H1 (cell line): Measurements from ENCODE around the gene PPIP5K1. TPM values are rescaled to one million over a fixed set of nuclear protein-coding genes. Genes with fewer than 3 reads are reported as not detected.

Source experiments
- CTCF ChIA-PET: fragments of 300-600 bp; sonication (Branson Sonifier 250); formaldehyde crosslinking; loops from one replicate; lab custom pipeline; 2021; ENCODE audit not compliant: partially characterized antibody; lab: Charles Lee
- POLR2A ChIA-PET: fragments of 300-600 bp; sonication (Branson Sonifier 250); formaldehyde crosslinking; loops from one replicate; lab custom pipeline; 2021; ENCODE audit warnings: inconsistent platforms; ENCODE audit not compliant: partially characterized antibody; lab: Charles Lee
- DNase-seq, 2 experiments: peaks; one replicate each; pipeline versions ENCODE4 v3.0.0 to v3.0.0-alpha.2; 2010 to 2022; ENCODE audit warnings: low spot score in 2 of 2, low read depth in 1 of 2, mixed read lengths in 1 of 2
- FAIRE-seq: peaks from 2 replicates; lab custom pipeline; 2011; peaks lifted over from hg19 to GRCh38; lab: Jason Lieb, UNC
- H2AFZ ChIP-seq: 2 replicates; pipeline ENCODE4 v1.8.1; 2012; ENCODE audit warnings: low read length, inconsistent platforms
- H2AK5ac ChIP-seq: 2 replicates; pipeline ENCODE4 v1.6.1; 2013; ENCODE audit warnings: low read depth, low read length
- H2BK120ac ChIP-seq: replicated peaks from 2 replicates; pipeline ENCODE3; 2013; ENCODE audit warnings: low read depth, low read length, inconsistent platforms
- H2BK12ac ChIP-seq: 2 replicates; pipeline ENCODE4 v1.6.1; 2013; ENCODE audit warnings: low read depth, low read length
- H2BK15ac ChIP-seq: 2 replicates; pipeline ENCODE4 v1.6.1; 2013; ENCODE audit warnings: low read length
- H2BK20ac ChIP-seq: 2 replicates; pipeline ENCODE4 v1.6.1; 2013; ENCODE audit warnings: low read length
- H2BK5ac ChIP-seq: 2 replicates; pipeline ENCODE4 v1.6.1; 2013; ENCODE audit warnings: low read depth, low read length
- H3K14ac ChIP-seq: 2 replicates; pipeline ENCODE4 v1.6.1; 2013; ENCODE audit warnings: inconsistent platforms; ENCODE audit not compliant: insufficient read length
- H3K18ac ChIP-seq: 2 replicates; pipeline ENCODE4 v1.6.1; 2013; ENCODE audit warnings: low read length; ENCODE audit errors: extremely low read depth
- H3K23ac ChIP-seq: 2 replicates; pipeline ENCODE4 v1.6.1; 2013; ENCODE audit warnings: inconsistent platforms; ENCODE audit not compliant: insufficient read length
- H3K23me2 ChIP-seq: 2 replicates; pipeline ENCODE4 v1.6.1; 2013; ENCODE audit warnings: low read depth, low read length
- H3K27ac ChIP-seq: 2 replicates; pipeline ENCODE4 v1.6.1; 2011; ENCODE audit warnings: low read depth, low read length, inconsistent platforms
- H3K27me3 ChIP-seq, 4 experiments: replicated peaks in 1 of 4; 1 replicate in 1 of 4; 2 replicates in 3 of 4; pipeline versions ENCODE4 v1.6.1 to v1.8.1; 2011 to 2013; ENCODE audit warnings: low read length in 3 of 4, mild to moderate bottlenecking in 3 of 4, inconsistent platforms in 2 of 4, mixed read lengths in 2 of 4, moderate library complexity in 1 of 4; ENCODE audit not compliant: control insufficient read depth in 3 of 4, insufficient read depth in 3 of 4; ENCODE audit errors: extremely low read depth in 1 of 4
- H3K36me3 ChIP-seq, 4 experiments: 2 replicates each; pipeline versions ENCODE4 v1.6.1 to v1.8.1; 2011 to 2013; ENCODE audit warnings: mild to moderate bottlenecking in 4 of 4, low read length in 3 of 4, moderate library complexity in 2 of 4, control low read depth in 1 of 4, inconsistent platforms in 1 of 4; ENCODE audit not compliant: insufficient read depth in 4 of 4, control insufficient read depth in 2 of 4
- H3K4ac ChIP-seq: replicated peaks from 2 replicates; pipeline ENCODE3; 2013; ENCODE audit warnings: low read length, low read depth, mixed read lengths, inconsistent platforms; ENCODE audit not compliant: insufficient read length
- H3K4me1 ChIP-seq, 4 experiments: replicated peaks in 1 of 4; 1 replicate in 1 of 4; 2 replicates in 3 of 4; pipeline versions ENCODE4 v1.6.1 to v1.8.1; 2011 to 2013; ENCODE audit warnings: low read length in 3 of 4, inconsistent platforms in 2 of 4, mixed read lengths in 1 of 4; ENCODE audit not compliant: insufficient read depth in 4 of 4, control insufficient read depth in 3 of 4
- H3K4me2 ChIP-seq, 2 experiments: 2 replicates each; pipeline versions ENCODE4 v1.6.1 to v1.8.1; 2011 to 2013; ENCODE audit warnings: low read depth in 2 of 2, low read length in 2 of 2, control low read depth in 1 of 2, inconsistent platforms in 1 of 2, mild to moderate bottlenecking in 1 of 2; ENCODE audit not compliant: insufficient read depth in 1 of 2
- H3K4me3 ChIP-seq, 4 experiments: fragments of 200-600, 300-600 bp in 1 of 4; sonication (generic), shearing (Covaris generic), sonication (Bioruptor Twin) in 1 of 4; 2 replicates each; pipeline versions ENCODE4 v1.5.1 to v1.8.1; 2011 to 2016; ENCODE audit warnings: low read length in 4 of 4, low read depth in 3 of 4, control low read depth in 2 of 4, inconsistent platforms in 2 of 4, mild to moderate bottlenecking in 2 of 4, mixed read lengths in 1 of 4, moderate library complexity in 1 of 4; ENCODE audit not compliant: insufficient read depth in 2 of 4; ENCODE audit errors: extremely low read depth in 1 of 4
- H3K56ac ChIP-seq: replicated peaks from 2 replicates; pipeline ENCODE3; 2013; ENCODE audit warnings: low read depth, mild to moderate bottlenecking, mixed read lengths, low read length, inconsistent platforms; ENCODE audit not compliant: insufficient read length
- H3K79me1 ChIP-seq: 2 replicates; pipeline ENCODE4 v1.6.1; 2013; ENCODE audit warnings: low read depth, low read length, control low read depth
- H3K79me2 ChIP-seq, 2 experiments: 2 replicates each; pipeline versions ENCODE4 v1.6.1 to v1.8.1; 2012 to 2013; ENCODE audit warnings: low read length in 2 of 2, mild to moderate bottlenecking in 2 of 2, inconsistent platforms in 1 of 2; ENCODE audit not compliant: insufficient read depth in 2 of 2, control insufficient read depth in 1 of 2
- H3K9ac ChIP-seq, 4 experiments: replicated peaks in 1 of 4; 1 replicate in 1 of 4; 2 replicates in 3 of 4; pipeline versions ENCODE4 v1.6.1 to v1.8.1; 2011 to 2013; ENCODE audit warnings: low read depth in 3 of 4, low read length in 3 of 4, control low read depth in 2 of 4, mild to moderate bottlenecking in 2 of 4, moderate library complexity in 2 of 4, inconsistent platforms in 1 of 4; ENCODE audit errors: extremely low read depth in 1 of 4
- H3K9me3 ChIP-seq, 2 experiments: 2 replicates each; pipeline versions ENCODE4 v1.6.1 to v1.8.1; 2012 to 2013; ENCODE audit warnings: mild to moderate bottlenecking in 2 of 2, moderate library complexity in 2 of 2, control low read depth in 1 of 2, inconsistent platforms in 1 of 2, low read depth in 1 of 2, low read length in 1 of 2, mixed read lengths in 1 of 2; ENCODE audit not compliant: insufficient read depth in 2 of 2
- H4K20me1 ChIP-seq, 2 experiments: replicated peaks in 1 of 2; 2 replicates each; pipeline versions ENCODE3 to v1.8.1; 2011 to 2013; ENCODE audit warnings: inconsistent platforms in 2 of 2, low read length in 2 of 2, mild to moderate bottlenecking in 1 of 2; ENCODE audit not compliant: insufficient read depth in 2 of 2, control insufficient read depth in 1 of 2
- H4K5ac ChIP-seq: 2 replicates; pipeline ENCODE4 v1.6.1; 2013; ENCODE audit warnings: low read length, low read depth, mixed read lengths, inconsistent platforms; ENCODE audit not compliant: insufficient read length
- H4K8ac ChIP-seq: 2 replicates; pipeline ENCODE4 v1.8.0; 2013; ENCODE audit warnings: mild to moderate bottlenecking, moderate library complexity, low read length, inconsistent platforms; ENCODE audit not compliant: insufficient read depth; ENCODE audit errors: extremely low read depth
- H4K91ac ChIP-seq: replicated peaks from 2 replicates; pipeline ENCODE3; 2013; ENCODE audit warnings: low read length, mixed read lengths, inconsistent platforms; ENCODE audit not compliant: insufficient read length
- CBX8 ChIP-seq: fragments of 300-800, 300-1000 bp; sonication (generic); IDR thresholded peaks from 2 replicates; pipeline ENCODE4 v1.7.1; 2016; ENCODE audit warnings: low read depth, low read length, borderline replicate concordance
- EGR1 ChIP-seq: IDR thresholded peaks from 2 replicates; pipeline ENCODE4 v1.6.1; 2011; ENCODE audit warnings: low read depth, low read length, borderline replicate concordance
- FOSL1 ChIP-seq: IDR thresholded peaks from 2 replicates; pipeline ENCODE4 v1.6.1; 2011; ENCODE audit warnings: mild to moderate bottlenecking, low read depth, low read length, moderate library complexity; ENCODE audit not compliant: insufficient read depth
- MAFK ChIP-seq: IDR thresholded peaks from 2 replicates; pipeline ENCODE4 v1.6.1; 2012; ENCODE audit warnings: low read depth, mild to moderate bottlenecking, improper control_type of control experiment, low read length
- NANOG ChIP-seq: IDR thresholded peaks from 2 replicates; pipeline ENCODE4 v1.6.1; 2011; ENCODE audit warnings: low read length, low read depth, mild to moderate bottlenecking, inconsistent platforms; ENCODE audit not compliant: insufficient read depth, poor library complexity, severe bottlenecking
- RFX5 ChIP-seq: IDR thresholded peaks from 2 replicates; pipeline ENCODE4 v1.6.1; 2011; ENCODE audit warnings: low read depth, low read length, improper control_type of control experiment, borderline replicate concordance
- SIRT6 ChIP-seq: IDR thresholded peaks from one replicate; pipeline ENCODE4 v1.7.1; 2012; ENCODE audit warnings: low read length, inconsistent platforms
- SRF ChIP-seq: IDR thresholded peaks from 2 replicates; pipeline ENCODE4 v1.6.1; 2011; ENCODE audit warnings: mild to moderate bottlenecking, low read depth, low read length, moderate library complexity
- TEAD4 ChIP-seq: IDR thresholded peaks from 2 replicates; pipeline ENCODE4 v1.6.1; 2012; ENCODE audit warnings: low read depth, low read length, inconsistent platforms, mixed read lengths
- YY1 ChIP-seq: IDR thresholded peaks from 2 replicates; pipeline ENCODE4 v1.6.1; 2011; ENCODE audit warnings: low read depth, mild to moderate bottlenecking, low read length
- WGBS, 2 experiments: shearing (Covaris generic) in 1 of 2; methylation state at CpG; one replicate each; pipeline versions ENCODE4 v1.1.6 to v1.1.7; 2013 to 2015; ENCODE audit warnings: low lambda C conversion rate in 2 of 2, mixed read lengths in 2 of 2, inconsistent platforms in 1 of 2, low coverage in 1 of 2, missing lambda C conversion rate in 1 of 2; ENCODE audit not compliant: insufficient replicate concordance in 2 of 2, insufficient coverage in 1 of 2, insufficient read length in 1 of 2; ENCODE audit errors: extremely low coverage in 1 of 2, missing lambda C conversion rate in 1 of 2; 5-methylcytosine and 5-hydroxymethylcytosine counted together
- polyA plus RNA-seq, 7 experiments: library from polyadenylated mRNA; depleted of rRNA in 3 of 7; stranded (reverse) in 5 of 7; unstranded in 2 of 7; fragments of >200 nt in 5 of 7; fragments of 200-250 nt in 2 of 7; gene quantifications; 1 replicate in 5 of 7; 2 replicates in 1 of 7; 4 replicates in 1 of 7; pipeline versions ENCODE4 v1.2.1 to v1.2.3, GENCODE V29; 2011 to 2013; ENCODE audit warnings: missing spikeins in 2 of 7, mixed read lengths in 2 of 7
- total RNA-seq: library from RNA; stranded (reverse); fragmentation: NEBNext Ultra II Directional; extraction: Animal tissue kit (Norgen Biotek cat#: 25700); gene quantifications from 2 replicates; pipeline ENCODE4 v1.2.1, GENCODE V29; 2021
- TF ChIP-seq, protein P1 (sequence below), 3 experiments: IDR thresholded peaks; 1 replicate in 2 of 3; 2 replicates in 1 of 3; pipeline versions ENCODE4 v1.5.1 to v1.6.1; 2011; ENCODE audit warnings: low read length in 3 of 3, mild to moderate bottlenecking in 3 of 3, inconsistent platforms in 2 of 3, low read depth in 1 of 3, moderate library complexity in 1 of 3; ENCODE audit not compliant: insufficient read depth in 1 of 3; ENCODE audit errors: control extremely low read depth in 1 of 3

PPIP5K1 gene
- total and polyA plus RNA-seq, 2 of the 8 experiments (the other 6 are each of a cell fraction or from before 2014, with no cell fraction given), result 18.8 to 22.7 TPM

DNA sequence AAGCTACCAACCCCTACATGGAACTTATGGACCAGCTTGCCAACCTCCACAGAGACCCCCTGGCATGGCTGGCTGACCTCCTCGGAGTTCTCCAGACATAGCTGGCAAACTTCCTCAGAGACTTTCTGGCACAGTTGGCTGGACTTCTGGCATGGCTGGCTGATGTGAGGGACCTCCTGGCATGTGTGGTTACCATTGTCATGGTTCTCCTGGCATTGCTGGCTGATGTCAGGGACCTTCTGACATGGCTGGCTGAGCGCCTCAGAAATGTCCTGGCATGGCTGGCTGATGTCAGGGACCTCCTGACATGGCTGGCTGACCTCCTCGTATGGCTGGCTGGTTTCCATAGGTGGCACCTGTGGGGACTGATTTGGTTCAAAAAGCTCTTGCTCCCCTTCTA lies 55.1 kb downstream of the PPIP5K1 start:
- Histone ChIP-seq H3K9me3 (no peaks in the 10 kb centered on the region), H3K79me2 (no peaks in the 10 kb centered on the region), H3K4me2 (no peak overlapping the region), H3K23me2 (no peaks in the 10 kb centered on the region; the same call in 1 of the 2 replicates), H3K36me3 (no peaks in the 10 kb centered on the region), H4K91ac (no peak overlapping the region), H3K79me1 (no peaks in the 10 kb centered on the region), H2AK5ac (no peak overlapping the region), H3K14ac (no peak overlapping the region), H4K20me1 (no peaks in the 10 kb centered on the region), H2BK15ac (no peak overlapping the region), H3K23ac (no peak overlapping the region), H3K18ac (no peak overlapping the region), H2BK120ac (no peak overlapping the region), H3K27me3 (no peaks in the 10 kb centered on the region), H2AFZ (no peak overlapping the region), H2BK20ac (no peak overlapping the region), H2BK12ac (no peak overlapping the region), H2BK5ac (no peak overlapping the region), H3K27ac (no peak overlapping the region), H3K56ac (no peak overlapping the region), H3K4ac (no peak overlapping the region), H3K9ac (no peak overlapping the region), H3K4me3 (no peak overlapping the region), H4K5ac (no peak overlapping the region), H4K8ac (no peak overlapping the region), H3K4me1 (peaks cover 0 to 7% (median 2%) of the 10 kb centered on the region in 4 experiments; a peak in 4 of 7 replicates)
- DNase-seq (no peak), FAIRE-seq (no peak)
- 89% methylated on average over 3 of the region's 3 CpGs; no CpG with 5 or more reads in 1 of the 2 experiments for WGBS, 2 experiments
- CTCF ChIA-PET, result interaction anchor here (0.6 kb wide), 1 partner anchor 42 kb away, joined by 3 read pairs; the partner anchor contains the start of gene TP53BP1
- POLR2A ChIA-PET, result interaction anchor here (0.9 kb wide), 1 partner anchor 25 kb away, joined by 4 read pairs; no protein-coding TSS in a partner anchor
- TF ChIP-seq CBX8, result no peak
- TF ChIP-seq MAFK, result no peak
- TF ChIP-seq FOSL1, result no peak
- TF ChIP-seq NANOG, result no peak
- no peak for TF ChIP-seq SIRT6
- TF ChIP-seq SRF, result no peak
- TF ChIP-seq, protein P1, sequence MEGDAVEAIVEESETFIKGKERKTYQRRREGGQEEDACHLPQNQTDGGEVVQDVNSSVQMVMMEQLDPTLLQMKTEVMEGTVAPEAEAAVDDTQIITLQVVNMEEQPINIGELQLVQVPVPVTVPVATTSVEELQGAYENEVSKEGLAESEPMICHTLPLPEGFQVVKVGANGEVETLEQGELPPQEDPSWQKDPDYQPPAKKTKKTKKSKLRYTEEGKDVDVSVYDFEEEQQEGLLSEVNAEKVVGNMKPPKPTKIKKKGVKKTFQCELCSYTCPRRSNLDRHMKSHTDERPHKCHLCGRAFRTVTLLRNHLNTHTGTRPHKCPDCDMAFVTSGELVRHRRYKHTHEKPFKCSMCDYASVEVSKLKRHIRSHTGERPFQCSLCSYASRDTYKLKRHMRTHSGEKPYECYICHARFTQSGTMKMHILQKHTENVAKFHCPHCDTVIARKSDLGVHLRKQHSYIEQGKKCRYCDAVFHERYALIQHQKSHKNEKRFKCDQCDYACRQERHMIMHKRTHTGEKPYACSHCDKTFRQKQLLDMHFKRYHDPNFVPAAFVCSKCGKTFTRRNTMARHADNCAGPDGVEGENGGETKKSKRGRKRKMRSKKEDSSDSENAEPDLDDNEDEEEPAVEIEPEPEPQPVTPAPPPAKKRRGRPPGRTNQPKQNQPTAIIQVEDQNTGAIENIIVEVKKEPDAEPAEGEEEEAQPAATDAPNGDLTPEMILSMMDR (IDR thresholded peaks at IDR 0.05; ENCODE audit: control extremely low read depth in 1 of 3, insufficient read depth in 1 of 3, low read depth in 1 of 3, low read length in 3 of 3), result no peak
- TF ChIP-seq EGR1, result no peak
- no peak for TF ChIP-seq YY1
- TF ChIP-seq RFX5, result no peak
- no peak for TF ChIP-seq TEAD4
